Activated T-cell treated with anti-CD3 and anti-CD28 coated beads, Interleukin-2, amount 50 U/mL, for 48 hours (primary cell): Measurements from ENCODE around the gene CDC26.
A peak's percentile ranks its signal among the peaks of the same experiment; 100 is the strongest.
"Not testable (repeated sequence)": the region's sequence is repeated elsewhere in the genome, so short reads cannot be mapped to it uniquely, and the experiment has no call there.

Experiments used
- DNase-seq, 2 experiments: peaks; one replicate each; pipeline ENCODE4 v3.0.0-alpha.2; 2020

The CDC26 gene

GRCh38 chr9:113235701-113236255 lies 39.6 kb downstream of the CDC26 start:
- not testable (repeated sequence) for DNase-seq

DNA sequence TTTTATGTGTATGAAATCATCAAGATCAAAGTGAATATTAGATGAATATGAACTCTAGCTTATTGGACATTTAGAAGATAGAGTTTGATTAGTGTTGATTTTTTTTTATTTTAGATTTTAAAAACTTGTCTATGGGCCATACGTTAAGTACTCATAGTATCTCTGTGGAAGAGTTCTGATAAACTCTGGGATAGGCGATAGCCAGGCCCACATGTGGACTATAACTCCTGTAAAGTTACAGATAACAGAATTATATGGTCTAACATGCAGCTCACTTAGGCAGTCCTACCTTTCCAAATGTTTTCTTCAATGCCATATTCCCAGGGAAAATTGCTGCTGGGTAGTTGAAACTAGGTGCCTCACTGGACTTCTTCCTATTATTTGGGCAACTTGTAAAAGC lies 43.7 kb downstream of the CDC26 start:
- DNase-seq: no peak

GRCh38 chr9:113228130-113228665 lies 47.2 kb downstream of the CDC26 start:
- DNase-seq: no peak

GRCh38 chr9:113227436-113227835 lies 47.9 kb downstream of the CDC26 start:
- DNase-seq: no peak

DNA sequence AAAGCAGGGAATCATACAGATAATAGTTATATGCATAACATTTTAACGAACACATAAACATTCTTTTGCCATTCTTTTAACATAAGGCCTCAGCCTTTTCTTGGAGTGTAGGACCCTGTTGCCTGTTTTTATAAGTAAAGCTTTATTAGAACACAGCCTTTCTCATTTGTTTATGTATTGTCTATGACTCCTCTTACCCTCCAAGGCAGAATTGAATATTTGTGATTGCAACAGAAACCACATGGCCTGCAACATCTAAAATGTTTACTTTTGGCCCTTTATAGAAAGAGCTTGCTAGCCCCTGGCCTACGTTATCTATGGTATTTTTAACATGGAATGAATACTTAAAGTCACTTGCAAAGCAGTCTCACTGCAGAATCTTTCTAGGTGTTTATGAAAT lies 51.4 kb downstream of the CDC26 start:
- DNase-seq: no peak

DNA sequence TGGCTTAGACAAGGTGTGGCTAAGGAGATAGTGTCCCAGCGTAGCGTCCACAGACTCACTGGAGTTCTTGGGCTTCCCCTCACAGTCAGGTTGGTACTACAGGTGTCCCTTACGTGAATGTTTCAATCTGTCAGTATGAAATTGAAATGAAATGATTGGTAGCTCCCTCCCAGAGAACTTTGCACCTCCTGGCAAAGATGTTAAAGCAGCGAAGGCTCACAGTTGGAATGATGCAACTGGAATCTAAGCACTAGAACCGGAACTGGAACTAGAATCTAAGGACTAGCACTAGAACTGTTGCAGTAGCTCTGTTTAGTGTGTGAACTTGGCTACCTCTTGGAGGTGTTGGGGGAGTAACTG lies 52.9 kb downstream of the CDC26 start:
- no peak for DNase-seq

DNA sequence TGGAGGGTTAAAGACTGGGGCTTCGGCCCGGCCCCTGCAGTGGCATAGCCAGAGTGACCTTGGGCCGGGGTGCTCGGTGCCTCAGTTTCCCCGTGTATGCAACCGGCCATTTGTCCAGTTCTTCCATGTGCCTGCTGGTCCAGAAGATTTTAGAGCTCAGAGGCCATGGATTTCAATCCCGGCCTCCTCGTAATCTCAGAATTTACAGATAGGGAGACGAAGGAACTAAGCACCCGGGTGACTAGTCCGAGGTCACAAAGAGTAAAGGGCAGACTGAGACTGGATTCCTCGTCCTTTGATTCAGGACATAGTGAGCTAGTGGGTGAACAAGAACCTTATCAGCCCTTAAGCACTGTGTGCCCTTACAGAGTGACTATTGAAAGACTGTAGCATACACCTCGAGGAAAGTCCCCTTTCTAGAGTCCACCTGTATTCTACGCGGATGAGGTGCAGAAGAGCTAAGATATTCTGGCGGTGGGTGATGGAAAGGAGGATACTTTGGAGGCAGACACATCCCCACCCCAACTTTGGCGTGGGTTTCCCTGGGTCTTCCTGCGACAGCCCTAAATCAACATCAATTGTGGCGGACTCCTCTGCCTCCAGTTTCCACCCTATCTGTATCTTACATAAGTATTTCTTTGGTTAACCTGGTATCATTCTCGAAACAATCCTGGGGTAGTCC lies 53.4 kb downstream of the CDC26 start:
- DNase-seq: peak in 1 of 2 experiments; percentile 23

DNA sequence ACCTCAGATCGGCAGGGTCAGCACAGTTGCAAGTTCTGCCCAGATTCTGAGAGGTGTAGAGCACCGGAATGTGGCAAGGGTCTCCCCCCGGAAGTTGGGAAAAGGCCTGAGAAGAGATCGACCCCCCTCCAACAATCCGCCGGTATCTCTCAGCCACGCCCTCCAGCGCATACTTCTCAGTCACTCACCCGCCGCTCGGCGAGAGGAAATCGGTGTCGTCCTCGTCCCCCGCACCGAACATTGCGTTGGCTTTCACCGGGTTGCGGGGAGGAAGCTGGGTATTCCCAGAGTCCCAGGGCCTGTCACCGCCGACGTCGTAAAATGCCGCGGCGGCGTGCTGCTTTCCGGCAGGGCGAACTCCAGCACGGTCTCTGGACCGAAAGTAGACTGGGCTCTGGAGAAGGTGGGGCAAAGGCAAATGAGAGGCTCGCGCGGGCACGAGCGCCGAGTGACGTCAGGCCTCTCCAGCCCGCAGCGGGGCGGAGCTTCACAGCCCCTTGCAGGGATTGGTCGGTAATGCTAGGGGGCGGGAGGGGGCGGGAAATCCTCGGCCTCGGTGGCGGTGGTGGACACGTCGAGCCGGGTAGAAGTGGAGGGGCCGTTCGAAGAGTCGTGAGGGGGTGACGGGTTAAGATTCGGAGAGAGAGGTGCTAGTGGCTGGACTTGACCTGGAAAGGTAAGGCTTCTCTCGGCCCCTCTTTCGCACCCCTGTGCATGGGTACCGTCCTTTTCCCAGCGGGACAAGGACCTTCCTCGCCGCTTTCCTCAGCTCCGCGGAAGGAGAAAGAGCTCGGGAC lies 54.2 kb downstream of the CDC26 start, which contains the start of the genes FKBP15 and SLC31A1:
FKBP15 (minus strand) TSS at position 275 of the 797 bp plus-strand sequence; CDS start at position 241, 34 bp downstream.
SLC31A1 (plus strand) TSS at position 542 of the 797 bp plus-strand sequence. CDS start 34,605 bp downstream, outside the sequence.
- DNase-seq: peak; percentile 97 to 98

DNA sequence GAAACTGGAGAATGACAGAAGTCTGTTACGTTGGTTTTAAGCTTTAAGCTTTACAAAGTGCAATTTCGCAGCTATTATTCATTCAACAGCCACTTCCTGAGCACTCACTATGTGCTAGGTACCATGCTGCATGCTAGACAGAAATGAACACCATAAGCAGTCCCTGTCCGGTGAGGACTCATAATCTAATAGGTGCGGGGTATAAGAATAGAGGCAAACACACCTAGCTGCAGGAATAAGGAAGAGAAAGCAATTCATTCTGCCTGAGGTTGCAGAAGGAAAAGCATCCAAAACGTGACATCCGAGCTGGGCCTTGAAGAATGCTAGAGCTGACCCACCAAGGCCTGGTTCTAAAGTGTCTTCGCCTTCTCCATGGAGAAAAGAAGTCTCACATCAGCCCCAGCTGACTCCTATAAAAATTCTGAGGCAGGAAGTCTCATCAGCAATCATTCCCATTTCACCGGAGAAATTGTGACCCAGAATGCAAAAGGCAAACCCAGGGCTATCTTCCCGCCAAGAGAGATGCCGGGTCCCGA lies 54.8 kb downstream of the CDC26 start:
- no peak for DNase-seq

DNA sequence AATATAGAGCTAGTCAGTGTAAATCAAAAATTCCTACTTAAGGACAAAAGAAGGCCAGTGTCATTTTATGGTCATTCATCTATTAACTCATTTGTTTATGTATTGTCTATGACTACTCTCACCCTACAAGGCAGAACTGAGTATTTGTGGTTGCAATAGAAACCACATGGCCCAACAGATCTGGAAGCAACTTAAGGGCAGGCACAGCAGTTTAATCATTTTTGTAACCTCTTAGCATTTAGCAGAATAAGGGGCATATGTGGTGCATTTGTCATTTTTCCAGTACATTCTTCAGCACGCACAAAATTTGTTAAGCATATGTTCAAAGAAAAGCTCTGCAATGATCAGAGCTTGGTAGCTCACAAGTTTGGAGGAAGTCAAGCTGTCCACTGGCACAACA lies 55.4 kb downstream of the CDC26 start:
- DNase-seq: no peak

DNA sequence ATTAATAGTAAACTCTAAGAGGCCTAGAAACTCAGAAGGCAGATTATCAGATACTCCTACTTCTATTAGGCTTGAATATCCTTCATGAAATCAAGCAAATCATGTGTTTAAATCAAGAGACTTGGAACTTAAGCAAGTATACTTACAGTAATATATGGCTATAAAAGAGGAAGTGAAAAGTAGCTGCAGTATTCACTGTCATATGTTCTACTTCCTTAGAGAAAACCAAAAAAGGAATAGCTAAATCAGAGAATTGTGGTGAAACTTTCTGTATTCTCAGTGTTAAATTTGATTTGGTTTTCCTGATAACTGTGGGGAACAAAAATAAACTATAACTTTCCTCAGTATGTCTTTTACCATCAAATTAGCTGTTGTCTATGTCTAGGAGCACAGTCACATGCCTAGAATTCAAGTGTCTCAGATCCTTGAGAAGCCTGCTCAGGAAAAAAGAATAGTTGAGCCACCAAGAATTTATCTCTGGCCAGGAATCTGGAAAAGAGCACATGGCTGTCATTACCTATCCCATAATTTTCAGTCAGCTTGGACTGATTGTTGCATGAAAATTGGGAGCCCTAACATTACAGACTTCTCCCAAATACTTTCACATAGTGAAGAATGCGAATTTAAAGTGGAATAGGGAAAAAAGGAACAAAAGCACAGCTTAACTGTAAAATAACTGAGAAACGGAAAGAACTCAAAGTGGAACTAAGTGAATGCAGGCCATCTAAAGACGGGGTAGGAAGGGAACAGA lies 56.0 kb downstream of the CDC26 start:
- DNase-seq: no peak
